Choroid plexus epithelial cell (primary cell): ENCODE measurements around the gene ERP44.

ENCODE experiments used
- DNase-seq: peaks from one replicate; pipeline ENCODE4 v3.0.0-alpha.2; 2010; ENCODE audit warnings: low read depth
- H3K4me3 ChIP-seq: 2 replicates; pipeline ENCODE4 v1.5.1; 2011; ENCODE audit warnings: low read depth, mild to moderate bottlenecking, control low read depth, low read length, moderate library complexity
- CTCF ChIP-seq: conservative IDR thresholded peaks from 2 replicates; pipeline ENCODE4 v1.5.1; 2011; ENCODE audit warnings: low read depth, mild to moderate bottlenecking, control low read depth, inconsistent platforms, low read length, moderate library complexity

Gene ERP44

DNA sequence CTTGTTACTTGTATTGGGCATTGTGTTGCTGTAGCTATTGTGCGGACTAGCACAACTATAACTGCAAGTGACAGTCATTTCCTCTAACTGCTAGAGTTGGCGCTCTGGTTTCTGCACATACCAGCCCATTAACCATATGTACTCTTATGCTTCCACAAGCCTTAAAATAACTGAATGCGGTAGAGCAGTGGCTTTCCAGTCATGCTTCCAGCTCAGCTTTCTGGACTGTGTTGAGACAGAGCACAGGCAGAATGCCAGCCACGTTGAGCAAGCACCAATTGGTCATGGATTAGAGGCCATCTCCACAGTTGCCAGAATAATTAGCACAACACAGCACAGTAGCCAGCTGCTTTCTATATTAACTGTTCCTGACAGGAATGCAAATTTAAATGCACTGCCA is 12.4 kb upstream of the ERP44 start:
- peak; percentile 98 for DNase-seq
- no peak for TF ChIP-seq CTCF
- H3K4me3 ChIP-seq = no peak overlapping the region

DNA sequence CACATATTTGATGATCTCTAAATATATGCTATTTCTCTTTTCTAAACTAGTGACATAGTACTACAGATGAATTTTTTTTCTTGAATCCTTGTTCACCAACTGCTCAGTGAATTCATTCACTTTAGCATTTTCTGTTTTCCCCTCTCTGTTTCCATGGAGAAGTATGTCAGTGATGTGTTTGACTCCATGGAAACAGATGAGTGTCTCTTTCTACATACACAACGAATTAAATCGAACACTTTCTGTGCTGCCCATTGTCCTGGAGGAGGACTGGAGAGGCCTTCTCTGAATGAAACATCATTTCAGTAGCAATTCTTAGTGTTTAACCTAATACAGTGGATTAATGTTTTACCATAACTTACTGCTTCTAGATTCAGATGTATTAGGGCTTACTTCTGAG is 9.8 kb upstream of the ERP44 start:
- peak; percentile 13 for DNase-seq
- TF ChIP-seq CTCF = no peak

GRCh38 chr9:100106616-100107015 is 7.8 kb upstream of the ERP44 start:
- TF ChIP-seq CTCF = no peak
- DNase-seq = no peak
- no peak overlapping the region for H3K4me3 ChIP-seq

More for the DNA sequence above, 9.8 kb upstream of the ERP44 start:
- no peak overlapping the region for H3K4me3 ChIP-seq

GRCh38 chr9:100105861-100106260 is 7.1 kb upstream of the ERP44 start:
- no peak for DNase-seq
- no peak for TF ChIP-seq CTCF
- H3K4me3 ChIP-seq = no peak overlapping the region

GRCh38 chr9:100104314-100104713 is 5.5 kb upstream of the ERP44 start:
- no peak for DNase-seq
- TF ChIP-seq CTCF = no peak
- no peak overlapping the region for H3K4me3 ChIP-seq

GRCh38 chr9:100101608-100102007 is 2.8 kb upstream of the ERP44 start:
- no peak for DNase-seq
- H3K4me3 ChIP-seq = no peak overlapping the region
- TF ChIP-seq CTCF = no peak

GRCh38 chr9:100100146-100100667 is 1.4 kb upstream of the ERP44 start:
- TF ChIP-seq CTCF = no peak
- no peak for DNase-seq
- peak overlapping the region; percentile 98 for H3K4me3 ChIP-seq
